Activated T-cell treated with anti-CD3 and anti-CD28 coated beads, Interleukin-2, amount 50 U/mL, for 24 hours (primary cell): ENCODE measurements around the gene CFAP70.

Experiments
- DNase-seq: peaks from one replicate; pipeline ENCODE4 v3.0.0-alpha.2; 2020
- H3K27ac Mint-ChIP-seq: 2 replicates; pipeline ENCODE4 v1.8.0; 2020; ENCODE audit warnings: mild to moderate bottlenecking, mixed read lengths
- H3K27me3 Mint-ChIP-seq: 2 replicates; pipeline ENCODE4 v1.8.0; 2020; ENCODE audit warnings: mixed read lengths
- H3K36me3 Mint-ChIP-seq: 2 replicates; pipeline ENCODE4 v1.8.0; 2020; ENCODE audit warnings: low read depth, mixed read lengths
- H3K4me1 Mint-ChIP-seq: 2 replicates; pipeline ENCODE4 v1.8.0; 2020; ENCODE audit warnings: low read depth, mixed read lengths
- H3K4me3 Mint-ChIP-seq: 2 replicates; pipeline ENCODE4 v1.8.0; 2020; ENCODE audit warnings: mild to moderate bottlenecking, moderate library complexity, mixed read lengths
- H3K9me3 Mint-ChIP-seq: 2 replicates; pipeline ENCODE4 v1.8.0; 2020; ENCODE audit warnings: mixed read lengths

CFAP70 gene

GRCh38 chr10:73252445-73253224 is 106.0 kb downstream of the CFAP70 start, which contains the start of gene MRPS16:
TSS of gene MRPS16 (minus strand) at chr10:73252644. CDS start at chr10:73252482, 162 bp downstream.
- Mint-ChIP-seq H3K27ac (peak within 1 kb of the TSS; percentile 99), H3K27me3 (no peaks in the 10 kb centered on the region), H3K4me1 (peaks cover 45% of the 10 kb centered on the region), H3K4me3 (peak within 1 kb of the TSS; percentile 99), H3K9me3 (no peaks in the 10 kb centered on the region), H3K36me3 (peaks cover 66% of the 10 kb centered on the region)
- DNase-seq = peak; percentile 93

- no peaks in the 10 kb centered on the region for H3K9me3 Mint-ChIP-seq
- H3K36me3 Mint-ChIP-seq = peaks cover 74% of the 10 kb centered on the region
- H3K27me3 Mint-ChIP-seq = no peaks in the 10 kb centered on the region
- peak overlapping the region; percentile 99 for H3K4me3 Mint-ChIP-seq
- DNase-seq = peak; percentile 42
- H3K27ac Mint-ChIP-seq = peak overlapping the region; percentile 99
- H3K4me1 Mint-ChIP-seq = peaks cover 49% of the 10 kb centered on the region
Measured at GRCh38 chr10:73251683-73252444, 106.8 kb downstream of the CFAP70 start.

GRCh38 chr10:73248259-73248724 is 110.4 kb downstream of the CFAP70 start:
- peaks cover 99% of the 10 kb centered on the region for H3K36me3 Mint-ChIP-seq
- peak overlapping the region; percentile 100 for H3K4me3 Mint-ChIP-seq
- H3K27me3 Mint-ChIP-seq = no peaks in the 10 kb centered on the region
- H3K4me1 Mint-ChIP-seq = peaks cover 65% of the 10 kb centered on the region
- no peaks in the 10 kb centered on the region for H3K9me3 Mint-ChIP-seq
- DNase-seq = no peak
- H3K27ac Mint-ChIP-seq = peak overlapping the region; percentile 99

GRCh38 chr10:73247509-73248258 is 111.0 kb downstream of the CFAP70 start:
- H3K27ac Mint-ChIP-seq = peak overlapping the region; percentile 99
- H3K36me3 Mint-ChIP-seq = peaks cover 99% of the 10 kb centered on the region
- H3K9me3 Mint-ChIP-seq = no peaks in the 10 kb centered on the region
- peaks cover 68% of the 10 kb centered on the region for H3K4me1 Mint-ChIP-seq
- peak overlapping the region; percentile 100 for H3K4me3 Mint-ChIP-seq
- no peak for DNase-seq
- H3K27me3 Mint-ChIP-seq = no peaks in the 10 kb centered on the region

DNA sequence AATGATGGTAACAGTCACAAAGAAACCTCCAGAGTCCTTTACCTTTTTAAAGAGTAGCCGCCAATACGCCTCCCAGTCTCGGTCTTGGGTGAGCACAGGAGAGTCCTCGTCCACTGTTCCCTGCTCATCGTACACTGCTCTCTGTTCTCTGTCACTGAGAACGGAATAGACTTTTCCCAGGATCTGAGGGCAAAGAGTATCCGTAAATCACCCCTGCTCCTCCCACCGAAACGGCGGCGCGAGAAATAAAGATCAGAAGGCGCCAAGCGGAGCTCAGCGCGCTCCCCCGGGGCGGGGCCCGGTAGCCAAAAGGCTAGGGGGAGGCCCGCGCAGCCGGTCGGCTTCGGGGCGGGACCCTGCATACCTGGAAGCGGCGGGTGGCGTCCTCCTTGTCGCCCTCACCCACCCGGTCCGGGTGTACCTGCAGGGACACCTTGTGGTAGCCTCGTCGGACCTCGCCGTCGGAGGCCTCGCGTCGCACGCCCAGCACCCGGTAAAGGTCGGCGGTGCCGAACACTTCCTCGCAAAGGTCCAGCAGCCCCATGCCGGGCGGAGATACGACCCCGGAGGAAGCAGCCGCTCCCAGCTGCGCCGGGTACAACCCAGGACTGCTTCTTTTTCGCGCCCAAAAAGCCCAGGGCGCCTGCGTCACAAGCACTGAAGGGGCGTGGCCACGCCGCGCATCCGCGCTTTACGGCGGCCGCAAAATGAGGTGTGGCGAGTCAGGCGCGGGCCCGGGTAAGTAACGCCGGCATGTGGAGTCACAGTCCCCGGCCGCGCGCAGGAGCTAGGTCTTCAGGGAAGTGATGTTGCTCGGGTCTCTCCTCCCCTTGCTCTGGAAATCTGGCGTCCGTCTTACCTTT is 111.8 kb downstream of the CFAP70 start, which contains the start of gene DNAJC9:
DNAJC9 (minus strand) TSS at position 610 of the 863 bp plus-strand sequence; CDS start at position 544, 66 bp downstream.
- H3K36me3 Mint-ChIP-seq = peaks cover 97% of the 10 kb centered on the region
- peak within 1 kb of the TSS; percentile 99 for H3K27ac Mint-ChIP-seq
- no peaks in the 10 kb centered on the region for H3K27me3 Mint-ChIP-seq
- peaks cover 72% of the 10 kb centered on the region for H3K4me1 Mint-ChIP-seq
- peak within 1 kb of the TSS; percentile 100 for H3K4me3 Mint-ChIP-seq
- H3K9me3 Mint-ChIP-seq = no peaks in the 10 kb centered on the region
- peak; percentile 100 for DNase-seq

DNA sequence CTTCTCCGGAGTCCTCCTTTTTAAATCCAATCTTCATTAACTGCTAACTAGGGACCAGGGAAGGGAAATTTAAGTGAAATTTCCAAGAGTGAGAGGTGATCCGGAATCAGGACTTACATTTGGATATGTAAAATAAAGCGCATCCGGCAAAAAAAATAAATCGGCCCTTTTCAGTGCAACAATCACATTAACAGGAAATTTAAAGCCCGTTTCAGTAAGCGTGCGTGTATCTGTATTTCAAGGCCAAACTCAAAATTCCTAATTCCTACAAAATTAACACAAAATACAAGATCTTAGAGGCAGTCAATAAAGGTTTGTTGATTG is 112.4 kb downstream of the CFAP70 start:
- Mint-ChIP-seq H3K27ac (peak overlapping the region; percentile 99), H3K4me3 (peak overlapping the region; percentile 100), H3K4me1 (peaks cover 68% of the 10 kb centered on the region), H3K9me3 (no peaks in the 10 kb centered on the region), H3K36me3 (peaks cover 97% of the 10 kb centered on the region), H3K27me3 (no peaks in the 10 kb centered on the region)
- DNase-seq = no peak

GRCh38 chr10:73244866-73245477 is 113.7 kb downstream of the CFAP70 start:
- Mint-ChIP-seq H3K27me3 (no peaks in the 10 kb centered on the region), H3K4me1 (peaks cover 58% of the 10 kb centered on the region), H3K4me3 (peak overlapping the region; percentile 100), H3K36me3 (peaks cover 97% of the 10 kb centered on the region), H3K27ac (peak overlapping the region; percentile 99), H3K9me3 (no peaks in the 10 kb centered on the region)
- no peak for DNase-seq

GRCh38 chr10:73239908-73240307 is 118.8 kb downstream of the CFAP70 start:
- peaks cover 26% of the 10 kb centered on the region for H3K4me1 Mint-ChIP-seq
- H3K36me3 Mint-ChIP-seq = peaks cover 96% of the 10 kb centered on the region
- no peaks in the 10 kb centered on the region for H3K9me3 Mint-ChIP-seq
- H3K27ac Mint-ChIP-seq = no peak overlapping the region
- no peak for DNase-seq
- H3K27me3 Mint-ChIP-seq = no peaks in the 10 kb centered on the region
- no peak overlapping the region for H3K4me3 Mint-ChIP-seq

DNA sequence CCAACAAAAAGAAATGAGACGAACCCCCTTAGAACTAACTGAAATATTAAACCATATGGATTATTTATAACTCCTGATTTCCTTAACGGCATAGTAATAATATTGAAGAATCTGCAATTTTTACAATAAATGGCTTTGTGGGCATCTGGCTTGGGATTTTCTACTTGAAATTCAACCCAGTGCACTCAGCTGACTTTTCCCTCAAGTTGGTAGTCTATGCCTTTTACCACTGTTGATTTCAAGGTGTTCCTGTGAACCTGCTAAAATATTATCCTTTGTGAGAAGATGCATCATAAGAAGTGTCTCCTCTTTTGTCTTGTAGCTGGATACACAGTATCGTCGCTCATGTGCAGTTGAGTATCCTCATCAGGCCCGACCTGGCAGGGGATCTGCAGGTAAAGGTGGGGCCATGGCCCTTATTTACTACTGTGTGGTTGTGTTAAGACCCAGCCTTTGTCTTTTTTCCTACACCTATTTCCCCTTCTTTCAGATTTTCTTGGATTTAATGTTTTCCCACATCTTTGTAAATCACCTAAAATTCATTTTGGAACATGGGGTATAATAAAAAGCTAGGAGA is 119.6 kb downstream of the CFAP70 start:
- Mint-ChIP-seq H3K27ac (no peak overlapping the region), H3K36me3 (peaks cover 96% of the 10 kb centered on the region), H3K9me3 (no peaks in the 10 kb centered on the region), H3K27me3 (no peaks in the 10 kb centered on the region), H3K4me1 (peaks cover 18% of the 10 kb centered on the region), H3K4me3 (no peak overlapping the region)
- no peak for DNase-seq

GRCh38 chr10:73234695-73235094 is 124.0 kb downstream of the CFAP70 start:
- Mint-ChIP-seq H3K27ac (peak overlapping the region; percentile 12), H3K27me3 (no peaks in the 10 kb centered on the region), H3K4me1 (no peaks in the 10 kb centered on the region), H3K36me3 (peaks cover 92% of the 10 kb centered on the region), H3K4me3 (no peak overlapping the region), H3K9me3 (no peaks in the 10 kb centered on the region)
- no peak for DNase-seq

DNA sequence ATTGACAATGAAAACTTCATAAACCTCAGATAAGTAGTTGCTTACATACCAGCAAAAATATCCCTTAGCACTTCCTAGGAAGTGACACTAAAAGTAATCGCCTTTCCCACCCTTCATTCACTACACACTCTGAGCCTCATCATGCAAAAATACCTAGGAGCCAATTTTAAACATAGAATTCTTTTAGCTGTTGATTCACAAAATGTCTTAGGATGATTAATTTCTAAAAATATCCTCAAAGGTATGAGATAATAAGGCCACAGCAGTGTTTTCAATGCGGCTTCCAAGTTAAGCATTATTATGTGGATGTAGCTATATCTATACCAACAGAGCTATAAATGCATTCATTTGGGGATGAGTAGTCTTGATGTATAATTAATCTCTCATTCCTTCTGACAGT is 124.8 kb downstream of the CFAP70 start:
- Mint-ChIP-seq H3K27me3 (no peaks in the 10 kb centered on the region), H3K4me3 (no peak overlapping the region), H3K4me1 (no peaks in the 10 kb centered on the region), H3K27ac (peak overlapping the region; percentile 19), H3K36me3 (peaks cover 92% of the 10 kb centered on the region), H3K9me3 (no peaks in the 10 kb centered on the region)
- no peak for DNase-seq

DNA sequence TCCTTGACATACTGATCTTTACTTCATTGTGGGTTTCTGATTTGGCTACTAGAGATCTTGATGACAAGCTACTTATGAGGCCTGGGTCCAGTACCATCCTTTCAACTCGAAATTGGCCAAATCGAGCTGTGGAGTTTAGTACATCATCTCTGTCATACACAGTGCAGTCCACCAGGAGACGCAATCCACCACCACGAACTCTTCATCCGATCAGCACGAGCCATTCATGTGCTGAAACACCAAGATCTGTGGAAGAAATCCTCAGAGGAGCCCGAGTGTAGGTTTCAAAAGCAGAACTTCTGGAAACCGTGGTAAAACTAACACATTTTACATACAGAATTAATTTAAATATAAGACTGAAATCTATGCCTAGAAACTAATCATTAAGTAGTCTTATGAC is 125.8 kb downstream of the CFAP70 start:
- no peaks in the 10 kb centered on the region for H3K27me3 Mint-ChIP-seq
- peak overlapping the region; percentile 37 for H3K27ac Mint-ChIP-seq
- DNase-seq = no peak
- peaks cover 89% of the 10 kb centered on the region for H3K36me3 Mint-ChIP-seq
- no peaks in the 10 kb centered on the region for H3K4me1 Mint-ChIP-seq
- H3K4me3 Mint-ChIP-seq = no peak overlapping the region
- no peaks in the 10 kb centered on the region for H3K9me3 Mint-ChIP-seq

DNA sequence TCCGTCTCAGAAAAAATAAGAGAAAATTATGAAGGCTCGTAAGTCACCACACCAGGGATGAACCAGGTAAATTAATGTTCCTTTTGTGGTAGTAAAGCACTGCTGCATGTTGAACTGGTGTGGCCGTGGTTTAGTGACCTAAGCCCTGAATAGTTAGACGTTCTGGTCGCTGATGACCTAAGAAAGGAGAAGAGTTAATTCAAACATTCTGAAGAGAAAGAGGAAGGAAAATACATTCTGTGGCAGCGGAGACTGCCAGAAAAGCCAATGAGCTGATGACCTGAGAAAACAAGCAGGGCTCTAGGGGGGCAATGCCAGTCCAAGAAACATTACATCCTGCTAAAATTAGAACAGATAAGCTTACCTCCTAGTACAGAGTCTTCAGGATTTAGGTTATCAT is 129.1 kb downstream of the CFAP70 start:
- H3K4me3 Mint-ChIP-seq = no peak overlapping the region
- H3K36me3 Mint-ChIP-seq = peaks cover 61% of the 10 kb centered on the region
- H3K27ac Mint-ChIP-seq = no peak overlapping the region
- H3K27me3 Mint-ChIP-seq = no peaks in the 10 kb centered on the region
- peaks cover 3% of the 10 kb centered on the region for H3K4me1 Mint-ChIP-seq
- DNase-seq = no peak
- no peaks in the 10 kb centered on the region for H3K9me3 Mint-ChIP-seq
